SK-N-SH (cell line): ENCODE measurements around the gene ESPNL.

ENCODE experiments used
- CTCF ChIP-seq: fragments of 200-600 bp; sonication (generic); IDR thresholded peaks from 2 replicates; pipeline ENCODE4 v1.6.1; 2017; ENCODE audit warnings: antibody characterized with exemption, mild to moderate bottlenecking, moderate library complexity
- EP300 ChIP-seq, 2 experiments: IDR thresholded peaks; 2 replicates each; pipeline versions ENCODE4 v1.4.0 to v1.6.1; 2012; ENCODE audit warnings: borderline replicate concordance in 1 of 2, low read depth in 1 of 2, low read length in 1 of 2
- FOXM1 ChIP-seq: IDR thresholded peaks from 2 replicates; pipeline ENCODE4 v1.4.0; 2012; ENCODE audit warnings: low read depth, mild to moderate bottlenecking
- POLR2AphosphoS5 ChIP-seq: IDR thresholded peaks from 2 replicates; pipeline ENCODE4 v1.6.1; 2012; ENCODE audit warnings: low read depth, low read length
- TAF1 ChIP-seq: IDR thresholded peaks from 2 replicates; pipeline ENCODE4 v1.6.1; 2012; ENCODE audit warnings: low read depth, mild to moderate bottlenecking, low read length, moderate library complexity, borderline replicate concordance
- TEAD4 ChIP-seq: IDR thresholded peaks from 2 replicates; pipeline ENCODE4 v1.4.0; 2012; ENCODE audit warnings: mild to moderate bottlenecking, borderline replicate concordance; ENCODE audit not compliant: insufficient read depth
- ZBTB33 ChIP-seq: IDR thresholded peaks from 2 replicates; pipeline ENCODE4 v1.4.0; 2012; ENCODE audit warnings: low read depth, borderline replicate concordance

GRCh38 chr2:238163481-238164198 is 63.5 kb downstream of the ESPNL start:
- TF ChIP-seq TEAD4, result no peak
- TF ChIP-seq EP300 (IDR thresholded peaks at IDR 0.05; ENCODE audit: borderline replicate concordance in 1 of 2, low read depth in 1 of 2, low read length in 1 of 2), result no peak
- no peak for TF ChIP-seq CTCF
- TF ChIP-seq ZBTB33, result no peak
- no peak for TF ChIP-seq FOXM1
- TF ChIP-seq POLR2AphosphoS5, result no peak
- no peak for TF ChIP-seq TAF1
